Measurements from ENCODE around the gene DOCK4.

DOCK4 gene

DNA sequence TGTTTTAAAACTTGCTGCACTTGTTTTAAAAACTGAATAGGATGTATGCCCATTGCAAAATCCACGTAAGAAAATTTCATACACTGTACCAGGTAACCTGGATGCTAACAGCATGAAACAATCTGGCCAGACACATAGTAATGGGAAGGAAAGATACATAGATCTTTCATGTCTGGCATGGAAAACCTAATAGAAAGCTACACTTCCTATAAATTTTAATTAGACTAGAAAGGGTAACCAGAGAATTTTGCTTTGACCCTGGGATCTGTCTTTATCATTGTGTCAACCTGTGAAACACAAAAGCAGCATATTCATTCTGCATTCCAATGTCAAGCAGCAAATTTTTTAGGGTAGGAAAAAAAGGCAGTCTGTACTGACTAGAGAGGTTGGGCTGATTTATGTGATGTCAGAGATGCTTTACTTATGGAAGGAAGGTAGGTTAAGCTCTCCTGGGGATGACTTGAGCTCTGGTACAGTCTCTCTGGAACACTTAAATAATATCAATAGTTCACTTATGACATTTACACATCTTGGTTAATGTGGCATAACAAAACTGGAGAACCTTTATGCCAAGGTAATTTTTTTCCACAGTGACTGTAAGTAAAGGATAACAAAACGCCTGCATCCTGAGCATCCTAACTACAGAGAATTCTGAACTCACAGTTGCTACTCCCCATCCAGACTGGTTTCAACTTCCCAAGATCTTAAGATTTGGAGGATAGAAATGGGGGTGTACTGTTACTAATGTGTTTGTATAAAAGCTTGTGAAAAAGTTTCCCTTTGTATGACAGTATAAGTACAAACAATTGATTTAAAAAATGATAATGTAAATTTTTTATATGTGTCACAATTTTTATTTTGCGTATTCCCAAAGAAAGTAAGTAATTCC, 44.7 kb downstream of the DOCK4 start:
- DNase-seq (ENCODE audit: low read depth), result no peak

DNA sequence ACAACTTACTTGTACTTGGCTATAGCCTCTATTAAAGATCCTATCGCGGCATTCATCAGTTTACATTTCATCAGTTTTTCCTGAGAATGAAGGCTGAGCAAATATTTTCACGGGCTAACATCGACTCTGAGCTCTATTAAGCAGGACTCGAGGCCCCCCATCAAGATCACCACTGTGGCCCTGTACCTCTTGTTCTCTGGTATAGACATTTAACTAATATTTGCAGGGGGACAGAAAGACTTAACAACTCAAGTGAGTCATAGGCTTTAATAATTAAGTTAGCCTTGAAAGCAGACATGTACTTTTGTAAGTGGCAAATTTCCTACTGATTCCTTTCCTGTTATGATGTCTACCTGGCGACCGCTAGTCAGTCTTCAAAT, 45.4 kb downstream of the DOCK4 start:
- DNase-seq (ENCODE audit: low read depth), result no peak

DNA sequence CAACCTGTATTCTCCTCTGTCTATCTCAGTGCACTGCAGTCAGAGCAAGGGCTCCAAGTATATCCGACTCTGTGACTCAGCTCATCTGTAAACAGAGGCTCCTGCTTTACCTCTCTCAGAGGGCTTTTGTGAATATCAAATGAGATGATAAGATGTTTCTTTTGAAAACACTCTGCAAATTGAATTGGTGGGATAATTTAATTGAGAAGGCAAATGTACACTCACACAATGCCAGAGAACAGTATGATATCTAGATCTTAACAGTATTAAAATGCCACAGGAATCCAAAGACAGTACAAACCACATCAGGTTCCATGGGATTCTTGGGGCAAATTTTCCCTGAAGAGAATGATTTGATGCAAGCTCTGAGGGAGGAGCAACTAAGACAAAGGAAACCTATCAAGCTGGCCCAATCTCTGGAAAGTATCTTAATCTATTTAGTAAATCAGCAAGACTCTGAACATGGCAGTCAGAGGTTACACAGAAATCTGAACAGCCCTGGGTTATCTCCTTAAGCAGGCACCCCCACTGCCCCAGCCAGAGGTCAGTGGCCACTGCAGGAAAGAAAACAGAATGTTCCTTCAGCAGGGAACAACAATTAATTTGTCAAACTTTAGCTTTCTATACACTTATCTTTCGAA, 45.9 kb downstream of the DOCK4 start:
- no peak for DNase-seq (ENCODE audit: low read depth)

DNA sequence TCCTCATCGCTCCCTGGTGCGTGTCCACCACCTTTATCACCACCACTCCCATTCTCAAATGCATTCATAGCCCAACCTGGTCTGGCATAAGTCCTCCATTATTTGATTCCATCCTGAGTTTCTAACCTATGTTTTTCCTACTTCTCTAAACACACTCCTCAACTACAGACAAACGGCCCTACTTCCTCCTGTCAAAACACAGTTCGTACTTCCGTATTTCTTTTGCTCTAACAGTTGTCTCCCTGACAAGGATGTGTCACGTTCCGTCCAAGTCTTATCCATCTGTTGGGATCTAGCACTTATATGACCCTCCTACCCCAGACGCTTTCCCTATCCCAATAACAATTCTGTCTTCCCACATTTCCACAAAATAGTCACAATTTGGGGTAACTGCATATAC, 46.8 kb downstream of the DOCK4 start:
- no peak for DNase-seq (ENCODE audit: low read depth)

GRCh38 chr7:112157072-112157471, 49.1 kb downstream of the DOCK4 start:
- peak; percentile 35 for DNase-seq (ENCODE audit: low read depth)

- DNase-seq (ENCODE audit: low read depth), result no peak
These were observed 49.8 kb downstream of the DOCK4 start for GRCh38 chr7:112156412-112156811.

- no peak for DNase-seq (ENCODE audit: low read depth)
These were observed 51.5 kb downstream of the DOCK4 start for GRCh38 chr7:112154690-112155089.

GRCh38 chr7:112152186-112152585, 54.0 kb downstream of the DOCK4 start:
- DNase-seq (ENCODE audit: low read depth), result no peak

GRCh38 chr7:112150823-112151641, 55.2 kb downstream of the DOCK4 start:
- no peak for DNase-seq (ENCODE audit: low read depth)

DNA sequence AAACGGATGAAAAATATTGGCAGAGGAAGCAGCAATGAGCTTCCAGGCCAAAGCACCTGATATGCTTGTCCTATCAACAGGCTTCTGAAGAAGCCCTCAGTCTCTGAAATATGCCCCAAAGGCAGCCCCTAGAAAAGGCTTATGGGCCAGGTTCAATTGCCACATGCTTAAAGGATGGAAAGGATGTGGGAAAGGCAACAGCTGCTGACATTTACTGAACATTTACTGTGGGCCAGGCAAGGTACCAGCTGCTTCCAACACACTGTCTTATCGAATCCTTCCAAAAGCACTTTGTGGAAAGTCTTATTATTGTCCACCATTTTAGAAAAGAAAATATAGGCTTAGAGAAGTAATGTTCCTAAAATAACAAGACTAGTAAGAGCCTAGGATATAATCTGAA, 56.5 kb downstream of the DOCK4 start:
- no peak for DNase-seq (ENCODE audit: low read depth)

GRCh38 chr7:112147793-112148361, 58.3 kb downstream of the DOCK4 start:
- DNase-seq (ENCODE audit: low read depth), result no peak

- no peak for DNase-seq (ENCODE audit: low read depth)
These were observed 61.0 kb downstream of the DOCK4 start for GRCh38 chr7:112145206-112145605.

DNA sequence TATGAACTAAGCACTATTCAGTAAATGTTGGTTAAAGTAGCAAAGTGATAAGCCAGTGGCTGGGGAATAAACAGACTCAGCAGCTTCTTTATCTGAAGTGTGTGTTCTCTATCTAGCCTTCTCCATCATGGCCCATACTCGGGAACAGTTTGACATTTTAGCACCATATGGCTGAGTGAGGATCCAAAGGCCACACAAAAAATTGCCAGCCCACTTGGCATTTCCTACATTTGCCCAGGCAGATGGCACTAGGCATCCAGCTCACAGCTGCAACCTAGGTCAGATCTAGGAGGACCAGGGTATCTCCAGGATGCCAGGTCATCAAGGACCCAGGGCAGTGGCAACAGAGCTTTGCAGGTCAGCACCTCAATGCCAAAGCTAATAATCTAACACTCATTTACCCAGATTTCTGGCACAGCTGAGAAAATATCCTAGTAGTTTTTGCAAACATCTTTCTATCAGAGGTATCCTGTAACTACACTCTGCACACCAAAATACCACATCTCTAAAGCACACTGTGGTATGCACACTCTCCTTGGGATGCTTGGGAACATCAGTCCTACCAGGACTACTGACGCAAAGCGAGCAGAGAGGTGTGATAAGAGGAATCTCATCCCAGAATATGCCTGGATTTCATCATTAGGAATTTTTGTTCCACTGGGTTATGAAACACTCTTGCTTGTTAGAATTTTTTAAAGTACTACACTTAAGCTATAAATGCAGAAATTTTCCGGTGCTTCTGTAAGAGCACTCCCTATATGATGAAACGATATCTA, 61.7 kb downstream of the DOCK4 start:
- DNase-seq (ENCODE audit: low read depth), result no peak

- peak; percentile 55 for DNase-seq (ENCODE audit: low read depth)
These were observed 62.6 kb downstream of the DOCK4 start for GRCh38 chr7:112143582-112143981.

DNA sequence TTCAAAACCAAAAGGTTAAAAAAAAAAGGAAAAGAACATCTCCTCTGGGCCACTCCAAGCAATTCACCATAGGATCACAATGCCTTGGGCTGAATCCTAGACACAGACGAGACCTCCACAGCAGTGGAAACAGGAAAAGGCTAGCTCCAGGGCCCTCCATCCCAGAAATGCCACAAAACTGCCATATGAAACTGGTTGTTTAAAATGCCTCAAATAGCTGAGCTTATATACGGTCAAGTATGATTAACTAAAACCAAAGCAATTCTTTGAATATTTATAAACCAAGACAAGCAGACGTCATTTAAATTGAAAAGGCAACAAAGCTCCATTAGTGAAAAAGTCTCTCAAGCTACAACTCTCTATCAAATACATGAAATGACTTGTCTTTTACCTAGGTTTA, 63.1 kb downstream of the DOCK4 start:
- no peak for DNase-seq (ENCODE audit: low read depth)

DNA sequence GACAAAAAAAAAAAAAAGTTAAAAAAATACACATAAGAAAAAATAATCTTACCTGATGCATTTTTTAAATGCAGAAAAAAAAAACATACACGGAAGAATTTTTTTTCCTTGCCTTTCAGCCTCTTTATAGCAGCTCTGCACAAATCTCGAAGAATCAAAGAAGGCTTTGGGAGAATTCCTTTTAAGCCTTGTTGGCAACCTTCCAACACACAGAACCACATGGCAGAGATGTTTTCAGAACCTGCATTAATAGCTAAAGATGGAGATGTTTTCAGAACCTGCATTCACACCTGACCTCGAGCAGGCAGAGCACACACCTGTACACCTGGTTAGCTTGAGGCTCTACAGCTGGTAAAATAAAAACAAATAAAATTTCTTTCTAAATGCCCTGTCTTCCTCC, 65.6 kb downstream of the DOCK4 start:
- DNase-seq (ENCODE audit: low read depth), result no peak

GRCh38 chr7:112138938-112139337, 67.3 kb downstream of the DOCK4 start:
- DNase-seq (ENCODE audit: low read depth), result no peak

- no peak for DNase-seq (ENCODE audit: low read depth)
These were observed 67.8 kb downstream of the DOCK4 start for GRCh38 chr7:112138325-112138852.

DNA sequence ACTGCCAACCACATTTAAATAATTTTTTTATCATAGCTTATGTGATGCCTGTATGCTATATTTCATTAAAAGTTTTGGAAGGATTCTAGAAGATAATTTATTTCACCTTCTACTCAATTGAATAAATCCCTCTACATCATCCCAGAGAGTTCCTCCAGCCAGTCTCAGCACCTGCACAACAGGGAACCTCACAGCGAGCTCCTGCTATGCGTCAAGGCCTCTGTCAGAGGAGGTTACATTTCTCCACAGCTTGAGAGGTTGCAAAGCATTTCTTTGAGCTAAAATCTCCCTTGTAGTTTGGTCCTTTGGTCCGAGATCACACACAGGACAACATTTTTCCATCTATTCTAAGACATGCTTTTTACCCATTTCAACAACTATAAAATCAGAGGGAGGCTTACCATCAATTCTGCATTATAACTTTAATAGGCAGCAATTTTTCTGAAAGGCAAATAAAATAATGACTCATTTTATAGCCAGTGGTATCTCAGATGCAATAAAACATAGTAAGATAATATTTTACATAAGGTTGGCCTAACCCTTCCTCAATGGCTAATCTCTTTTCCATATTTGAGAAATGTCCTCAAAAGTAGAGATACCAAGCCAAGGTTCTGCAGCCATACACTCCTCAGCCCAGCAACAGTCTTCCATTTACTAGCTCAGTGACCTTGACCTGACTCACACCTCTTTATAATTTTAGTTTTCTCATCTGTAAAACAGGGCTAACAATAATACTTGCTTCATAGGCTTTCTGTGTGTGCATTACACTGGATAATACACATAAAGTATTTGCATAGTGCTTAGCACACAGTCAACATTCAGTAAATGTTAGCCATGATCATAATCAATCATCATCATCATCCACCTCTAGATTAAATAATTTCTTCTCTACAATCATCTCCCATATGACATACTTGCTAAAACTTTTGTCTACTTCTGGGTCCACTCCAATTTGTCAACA, 68.8 kb downstream of the DOCK4 start:
- no peak for DNase-seq (ENCODE audit: low read depth)

Measured in GM04504 (cell line).